ENCODE measurements around the gene USF1.

Gene USF1

DNA sequence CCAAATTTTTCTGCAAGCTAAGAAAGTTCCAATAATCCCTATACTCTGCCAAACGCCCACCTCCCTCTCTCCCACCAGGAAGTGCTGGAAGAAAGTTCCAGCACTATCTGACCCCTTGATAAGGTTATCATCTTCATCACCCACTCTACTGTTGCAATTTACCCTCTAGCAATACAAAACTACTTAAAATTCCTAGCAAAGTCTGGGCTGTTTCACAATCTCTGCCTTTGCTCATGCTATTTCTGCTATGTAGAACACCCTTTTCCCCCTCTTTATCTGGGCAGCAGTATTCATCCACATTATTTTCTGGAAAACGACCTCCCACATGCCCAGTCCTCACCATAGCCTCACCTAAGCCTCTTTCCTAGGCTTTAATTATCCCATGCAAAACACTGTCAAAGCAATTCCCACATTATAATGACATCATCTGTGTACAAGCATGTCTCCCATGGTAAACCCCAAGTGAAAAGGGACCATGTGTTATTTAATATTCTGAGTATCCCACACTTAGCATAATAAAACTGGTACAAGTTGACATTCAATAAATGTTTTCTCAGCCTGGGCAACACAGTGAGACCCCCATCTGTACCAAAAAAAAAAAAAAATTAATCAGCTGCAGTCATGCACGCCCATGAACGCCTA is 36.8 kb downstream of the USF1 start:
- H3K4me3 ChIP-seq (replicated peaks; ENCODE audit: low read depth, low read length), result no peak overlapping the region
- no peak for DNase-seq (ENCODE audit: extremely low read depth, low read depth)
- TF ChIP-seq, protein P1, sequence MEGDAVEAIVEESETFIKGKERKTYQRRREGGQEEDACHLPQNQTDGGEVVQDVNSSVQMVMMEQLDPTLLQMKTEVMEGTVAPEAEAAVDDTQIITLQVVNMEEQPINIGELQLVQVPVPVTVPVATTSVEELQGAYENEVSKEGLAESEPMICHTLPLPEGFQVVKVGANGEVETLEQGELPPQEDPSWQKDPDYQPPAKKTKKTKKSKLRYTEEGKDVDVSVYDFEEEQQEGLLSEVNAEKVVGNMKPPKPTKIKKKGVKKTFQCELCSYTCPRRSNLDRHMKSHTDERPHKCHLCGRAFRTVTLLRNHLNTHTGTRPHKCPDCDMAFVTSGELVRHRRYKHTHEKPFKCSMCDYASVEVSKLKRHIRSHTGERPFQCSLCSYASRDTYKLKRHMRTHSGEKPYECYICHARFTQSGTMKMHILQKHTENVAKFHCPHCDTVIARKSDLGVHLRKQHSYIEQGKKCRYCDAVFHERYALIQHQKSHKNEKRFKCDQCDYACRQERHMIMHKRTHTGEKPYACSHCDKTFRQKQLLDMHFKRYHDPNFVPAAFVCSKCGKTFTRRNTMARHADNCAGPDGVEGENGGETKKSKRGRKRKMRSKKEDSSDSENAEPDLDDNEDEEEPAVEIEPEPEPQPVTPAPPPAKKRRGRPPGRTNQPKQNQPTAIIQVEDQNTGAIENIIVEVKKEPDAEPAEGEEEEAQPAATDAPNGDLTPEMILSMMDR (IDR thresholded peaks at IDR 0.05; ENCODE audit: low read depth, low read length, missing control alignments), result no peak

DNA sequence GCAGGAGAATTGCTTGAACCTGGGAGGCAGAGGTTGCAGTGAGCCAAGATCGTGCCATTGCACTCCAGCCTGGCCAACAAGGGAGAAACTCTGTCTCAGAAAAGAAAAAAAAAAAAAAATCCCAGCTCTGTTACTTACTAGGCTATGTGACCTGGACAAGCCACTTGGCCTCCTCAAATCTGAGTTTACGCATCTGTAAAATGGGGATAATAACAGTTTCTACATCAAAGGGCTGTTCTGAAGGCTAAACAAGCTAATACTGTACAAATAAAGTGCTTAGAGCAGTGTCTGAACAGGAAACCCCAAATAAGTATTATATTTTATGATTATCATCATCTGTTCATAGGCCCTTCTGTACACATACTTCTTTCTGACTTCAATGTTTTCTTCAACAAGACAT is 38.4 kb downstream of the USF1 start:
- DNase-seq (ENCODE audit: extremely low read depth, low read depth), result no peak
- TF ChIP-seq, protein P1 (IDR thresholded peaks at IDR 0.05; ENCODE audit: low read depth, low read length, missing control alignments), result no peak
- H3K4me3 ChIP-seq (replicated peaks; ENCODE audit: low read depth, low read length), result no peak overlapping the region

DNA sequence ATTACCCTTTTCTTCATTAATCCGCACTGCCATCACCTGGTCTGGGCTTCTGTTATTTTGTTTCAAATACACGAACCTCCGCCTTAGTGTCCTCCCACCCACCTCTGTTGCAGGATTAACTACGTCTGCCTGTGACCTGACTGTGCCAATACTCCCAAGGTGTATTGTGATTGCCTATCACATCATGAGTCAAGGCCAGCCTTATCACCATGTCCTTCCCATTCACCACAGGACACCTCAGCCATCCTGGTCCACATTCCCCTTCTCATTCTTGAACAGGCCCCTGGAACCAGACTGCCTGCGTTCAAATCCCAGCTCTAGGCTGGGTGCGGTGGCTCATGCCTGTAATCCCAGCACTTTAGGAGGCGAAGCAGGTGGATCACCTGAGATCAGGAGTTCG is 39.2 kb downstream of the USF1 start:
- H3K4me3 ChIP-seq (replicated peaks; ENCODE audit: low read depth, low read length), result no peak overlapping the region
- DNase-seq (ENCODE audit: extremely low read depth, low read depth), result no peak
- TF ChIP-seq, protein P1 (IDR thresholded peaks at IDR 0.05; ENCODE audit: low read depth, low read length, missing control alignments), result no peak

DNA sequence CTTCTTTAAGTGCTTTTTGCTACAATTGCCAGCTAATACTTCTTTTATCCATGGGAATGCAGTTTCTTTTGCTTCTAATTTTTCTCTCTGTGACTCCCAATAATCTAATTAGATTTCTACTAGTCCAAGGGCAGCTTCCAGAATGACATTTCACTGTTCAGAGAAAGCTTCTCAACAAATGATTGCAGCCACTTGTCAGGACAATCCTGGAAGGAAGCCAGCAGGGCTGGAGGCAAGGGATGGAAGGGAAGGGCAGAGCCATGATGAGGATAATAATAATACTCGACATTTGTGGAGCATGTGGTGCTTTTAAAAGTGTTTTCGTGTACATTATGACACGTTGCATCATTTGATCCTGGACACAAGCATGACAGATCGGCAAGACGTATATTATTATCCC is 44.3 kb downstream of the USF1 start:
- H3K4me3 ChIP-seq (replicated peaks; ENCODE audit: low read depth, low read length), result no peak overlapping the region
- DNase-seq (ENCODE audit: extremely low read depth, low read depth), result no peak
- TF ChIP-seq, protein P1 (IDR thresholded peaks at IDR 0.05; ENCODE audit: low read depth, low read length, missing control alignments), result no peak

DNA sequence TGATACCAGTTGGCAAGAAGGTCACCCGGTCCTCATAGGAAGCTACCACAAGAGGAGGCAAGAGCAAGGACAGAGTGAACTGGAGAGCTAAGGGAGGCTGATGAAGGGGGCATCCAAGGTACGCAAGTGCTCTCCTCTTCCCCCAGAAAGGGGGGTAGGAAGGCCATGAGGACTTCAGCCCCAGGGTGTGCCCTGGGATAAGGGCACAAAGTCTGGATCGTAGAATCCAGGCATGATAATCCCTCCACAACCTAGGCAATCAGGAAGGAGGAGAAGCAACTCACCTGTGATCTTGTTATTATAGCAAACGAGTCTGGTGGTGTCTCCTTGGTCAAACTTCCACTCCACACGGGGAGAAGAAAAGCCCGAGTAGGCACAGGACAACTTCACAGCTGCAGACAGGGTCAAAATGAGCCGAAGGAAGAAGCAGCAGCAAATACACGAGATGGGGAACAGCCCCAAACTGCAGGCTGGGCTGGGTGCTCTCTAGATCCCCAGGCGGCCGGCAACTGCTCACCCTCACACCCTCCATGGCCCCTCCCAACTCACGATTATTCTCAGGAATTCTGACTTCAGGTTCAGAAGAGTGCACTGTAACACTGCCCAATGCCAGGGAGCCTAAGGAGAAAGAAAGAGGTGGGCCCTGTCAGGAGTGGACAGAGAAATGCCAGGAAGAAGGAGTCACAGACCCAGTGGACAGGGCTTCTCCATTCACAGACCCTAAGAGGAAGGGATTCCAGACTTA is 44.9 kb downstream of the USF1 start:
- H3K4me3 ChIP-seq (replicated peaks; ENCODE audit: low read depth, low read length), result no peak overlapping the region
- no peak for DNase-seq (ENCODE audit: extremely low read depth, low read depth)
- TF ChIP-seq, protein P1 (IDR thresholded peaks at IDR 0.05; ENCODE audit: low read depth, low read length, missing control alignments), result no peak

DNA sequence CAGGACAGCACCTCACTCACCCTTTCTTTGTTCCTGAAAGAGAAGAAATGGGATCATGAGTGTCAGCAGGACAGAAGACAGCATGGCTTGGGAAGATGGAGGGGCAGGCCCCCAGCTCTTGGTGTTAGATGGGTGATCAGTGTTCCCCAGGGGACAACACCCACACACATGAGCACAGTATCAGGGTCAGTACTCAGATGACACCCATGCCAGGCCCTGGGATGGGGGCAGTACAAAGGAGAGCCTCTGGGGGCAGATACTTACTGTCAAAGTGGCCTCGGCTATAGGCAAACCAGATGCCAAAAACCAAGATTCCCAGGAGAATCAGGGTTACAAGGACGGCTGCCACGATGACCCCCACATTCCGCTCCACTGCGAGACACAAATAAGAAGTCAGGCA is 46.4 kb downstream of the USF1 start:
- H3K4me3 ChIP-seq (replicated peaks; ENCODE audit: low read depth, low read length), result no peak overlapping the region
- TF ChIP-seq, protein P1 (IDR thresholded peaks at IDR 0.05; ENCODE audit: low read depth, low read length, missing control alignments), result no peak
- no peak for DNase-seq (ENCODE audit: extremely low read depth, low read depth)
